Astrocyte (in vitro differentiated cells and primary cell): Measurements from ENCODE around the gene ASB3. TPM values are rescaled to one million over a fixed set of nuclear protein-coding genes. Genes with fewer than 3 reads are reported as not detected.

ENCODE experiments used
- DNase-seq: peaks from one replicate; pipeline ENCODE4 v3.0.0-alpha.2; 2010; ENCODE audit warnings: low read depth
- FAIRE-seq: peaks from 2 replicates; lab custom pipeline; 2011; peaks lifted over from hg19 to GRCh38; lab: Jason Lieb, UNC
- H2AFZ ChIP-seq: 2 replicates; pipeline ENCODE4 v1.6.0; 2012; ENCODE audit warnings: low read depth, low read length, inconsistent platforms
- H3K27ac ChIP-seq: 2 replicates; pipeline ENCODE4 v1.5.1; 2011; ENCODE audit warnings: low read depth, low read length, inconsistent platforms
- H3K27me3 ChIP-seq: 2 replicates; pipeline ENCODE4 v1.6.0; 2011; ENCODE audit warnings: low read length, inconsistent platforms; ENCODE audit not compliant: insufficient read depth
- H3K36me3 ChIP-seq: 2 replicates; pipeline ENCODE4 v1.5.1; 2011; ENCODE audit warnings: low read length, inconsistent platforms; ENCODE audit not compliant: insufficient read depth
- H3K4me1 ChIP-seq: 2 replicates; pipeline ENCODE4 v1.5.1; 2011; ENCODE audit warnings: low read length, inconsistent platforms; ENCODE audit not compliant: insufficient read depth
- H3K4me2 ChIP-seq: 2 replicates; pipeline ENCODE4 v1.6.0; 2012; ENCODE audit warnings: low read length, inconsistent platforms
- H3K4me3 ChIP-seq: 2 replicates; pipeline ENCODE4 v1.5.1; 2011; ENCODE audit warnings: low read depth, mild to moderate bottlenecking, low read length, inconsistent platforms; ENCODE audit not compliant: insufficient read depth
- H3K79me2 ChIP-seq: 2 replicates; pipeline ENCODE4 v1.6.0; 2012; ENCODE audit warnings: mild to moderate bottlenecking, low read length, inconsistent platforms; ENCODE audit not compliant: insufficient read depth
- H3K9ac ChIP-seq: 2 replicates; pipeline ENCODE4 v1.6.0; 2012; ENCODE audit warnings: mild to moderate bottlenecking, low read length, inconsistent platforms
- H3K9me3 ChIP-seq: 2 replicates; pipeline ENCODE4 v1.5.1; 2012; ENCODE audit warnings: low read depth, mild to moderate bottlenecking, low read length, inconsistent platforms; ENCODE audit not compliant: insufficient read depth
- H4K20me1 ChIP-seq: 2 replicates; pipeline ENCODE4 v1.6.0; 2012; ENCODE audit warnings: low read length, inconsistent platforms; ENCODE audit not compliant: insufficient read depth
- H3K27ac Mint-ChIP-seq: one replicate; pipeline ENCODE4 v1.8.0; 2021; ENCODE audit warnings: mild to moderate bottlenecking, mixed read lengths; ENCODE audit not compliant: unreplicated experiment
- H3K27me3 Mint-ChIP-seq: one replicate; pipeline ENCODE4 v1.8.0; 2021; ENCODE audit warnings: low read depth, mixed read lengths; ENCODE audit not compliant: unreplicated experiment
- H3K36me3 Mint-ChIP-seq: one replicate; pipeline ENCODE4 v1.8.0; 2021; ENCODE audit warnings: low read depth, mixed read lengths; ENCODE audit not compliant: unreplicated experiment
- H3K4me1 Mint-ChIP-seq: one replicate; pipeline ENCODE4 v1.8.0; 2021; ENCODE audit warnings: low read depth, mixed read lengths; ENCODE audit not compliant: unreplicated experiment
- H3K4me3 Mint-ChIP-seq: one replicate; pipeline ENCODE4 v1.8.0; 2021; ENCODE audit warnings: mild to moderate bottlenecking, moderate library complexity, mixed read lengths; ENCODE audit not compliant: unreplicated experiment
- H3K9me3 Mint-ChIP-seq: one replicate; pipeline ENCODE4 v1.8.0; 2021; ENCODE audit warnings: mild to moderate bottlenecking, mixed read lengths; ENCODE audit not compliant: unreplicated experiment
- CTCF ChIP-seq: IDR thresholded peaks from 2 replicates; pipeline ENCODE4 v1.5.1; 2011; ENCODE audit warnings: low read depth, mild to moderate bottlenecking, inconsistent platforms, low read length, moderate library complexity; ENCODE audit not compliant: insufficient read depth
- EZH2 ChIP-seq: IDR thresholded peaks from 2 replicates; pipeline ENCODE4 v1.6.1; 2012; ENCODE audit warnings: mild to moderate bottlenecking, low read length, inconsistent platforms; ENCODE audit not compliant: insufficient read depth
- total RNA-seq: library from RNA; stranded (reverse); gene quantifications from 2 replicates; pipeline ENCODE4 v1.2.1, GENCODE V29; 2021

Gene ASB3
- total RNA-seq, 1 donor from 2014 or later: 26.4 TPM

GRCh38 chr2:53811601-53812000 is 24.8 kb upstream of the ASB3 start:
- H3K4me2 ChIP-seq: no peak overlapping the region
- no peak overlapping the region for H3K27ac ChIP-seq
- H3K4me1 ChIP-seq: no peaks in the 10 kb centered on the region
- DNase-seq (no peak), FAIRE-seq (no peak)
- Mint-ChIP-seq H3K4me3 (no peak overlapping the region), H3K36me3 (peaks cover 5% of the 10 kb centered on the region), H3K9me3 (no peaks in the 10 kb centered on the region), H3K27ac (no peak overlapping the region), H3K4me1 (no peaks in the 10 kb centered on the region), H3K27me3 (no peaks in the 10 kb centered on the region)
- peaks cover 3% of the 10 kb centered on the region for H4K20me1 ChIP-seq
- H3K36me3 ChIP-seq: peaks cover 56% of the 10 kb centered on the region
- H3K9me3 ChIP-seq: no peaks in the 10 kb centered on the region
- no peak overlapping the region for H2AFZ ChIP-seq
- H3K27me3 ChIP-seq: no peaks in the 10 kb centered on the region
- H3K4me3 ChIP-seq: no peak overlapping the region
- no peak for TF ChIP-seq EZH2
- TF ChIP-seq CTCF: no peak
- H3K79me2 ChIP-seq: no peaks in the 10 kb centered on the region
- H3K9ac ChIP-seq: no peak overlapping the region

GRCh38 chr2:53802617-53803151 is 15.9 kb upstream of the ASB3 start:
- H3K4me3 Mint-ChIP-seq: no peak overlapping the region
- no peak for TF ChIP-seq EZH2
- TF ChIP-seq CTCF: no peak
- Histone ChIP-seq H3K27me3 (no peaks in the 10 kb centered on the region), H3K9ac (no peak overlapping the region), H3K36me3 (peaks cover 38% of the 10 kb centered on the region), H3K4me2 (no peak overlapping the region), H3K79me2 (no peaks in the 10 kb centered on the region), H3K9me3 (no peaks in the 10 kb centered on the region), H2AFZ (no peak overlapping the region), H3K4me3 (no peak overlapping the region), H3K4me1 (no peaks in the 10 kb centered on the region), H4K20me1 (peaks cover 7% of the 10 kb centered on the region), H3K27ac (no peak overlapping the region)
- FAIRE-seq (no peak), DNase-seq (no peak)
- H3K36me3 Mint-ChIP-seq: no peaks in the 10 kb centered on the region
- peaks cover 5% of the 10 kb centered on the region for H3K4me1 Mint-ChIP-seq
- no peaks in the 10 kb centered on the region for H3K9me3 Mint-ChIP-seq
- H3K27me3 Mint-ChIP-seq: no peaks in the 10 kb centered on the region
- H3K27ac Mint-ChIP-seq: no peak overlapping the region

GRCh38 chr2:53801547-53801946 is 14.8 kb upstream of the ASB3 start:
- Histone ChIP-seq H3K36me3 (peaks cover 44% of the 10 kb centered on the region), H3K4me3 (no peak overlapping the region), H3K27ac (no peak overlapping the region), H3K9me3 (no peaks in the 10 kb centered on the region), H2AFZ (no peak overlapping the region), H3K27me3 (no peaks in the 10 kb centered on the region), H3K4me2 (no peak overlapping the region), H4K20me1 (peaks cover 5% of the 10 kb centered on the region), H3K4me1 (no peaks in the 10 kb centered on the region), H3K9ac (no peak overlapping the region), H3K79me2 (no peaks in the 10 kb centered on the region)
- FAIRE-seq (no peak), DNase-seq (no peak)
- H3K27me3 Mint-ChIP-seq: no peaks in the 10 kb centered on the region
- no peaks in the 10 kb centered on the region for H3K9me3 Mint-ChIP-seq
- H3K36me3 Mint-ChIP-seq: no peaks in the 10 kb centered on the region
- TF ChIP-seq CTCF: no peak
- TF ChIP-seq EZH2: no peak
- no peak overlapping the region for H3K4me3 Mint-ChIP-seq
- H3K27ac Mint-ChIP-seq: no peak overlapping the region
- H3K4me1 Mint-ChIP-seq: peaks cover 5% of the 10 kb centered on the region
